ENCODE data around the gene POC1A. TPM values are rescaled to one million over a fixed set of nuclear protein-coding genes. Genes with fewer than 3 reads are reported as not detected.

Gene POC1A
- total and polyA plus RNA-seq, 2 of the 4 experiments (the other 2 are of a cell fraction): 10.6 to 11.5 TPM

DNA sequence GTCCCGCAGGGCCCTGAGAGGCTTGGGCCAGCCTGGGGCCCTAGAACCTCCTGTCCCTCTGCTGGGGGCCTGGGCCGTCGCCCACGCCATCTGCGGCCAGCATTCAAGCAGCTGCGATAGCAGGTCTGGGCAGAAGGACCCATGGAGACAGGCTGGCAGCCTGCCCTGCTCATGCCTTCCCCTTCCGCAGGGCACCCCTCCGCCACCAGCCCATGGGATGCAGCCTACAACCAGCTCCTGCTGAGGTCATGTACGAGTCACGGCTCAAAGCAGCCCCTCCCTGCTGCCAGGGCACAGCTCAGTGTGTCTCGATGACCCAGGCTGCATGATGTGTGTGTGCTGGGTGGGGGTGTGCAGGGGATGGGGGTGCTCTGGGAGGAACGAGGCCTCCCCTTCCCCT is 125.7 kb downstream of the POC1A start:
- Histone ChIP-seq H4K8ac (ENCODE audit: low read depth in 2 of 2, low read length in 2 of 2) (no peak overlapping the region), H2BK20ac (ENCODE audit: low read depth, low read length) (no peak overlapping the region), H3K56ac (ENCODE audit: extremely low read depth, insufficient read depth, low read length) (no peak overlapping the region), H4K5ac (ENCODE audit: low read depth, low read length) (no peak overlapping the region), H3K9me3 (ENCODE audit: control insufficient read depth, insufficient read depth, low read length) (no peaks in the 10 kb centered on the region), H4K20me1 (ENCODE audit: insufficient read depth, low read length) (no peaks in the 10 kb centered on the region), H3K9ac (ENCODE audit: low read depth, low read length) (no peak overlapping the region), H3K18ac (ENCODE audit: low read depth, low read length) (no peak overlapping the region), H2AK9ac (replicated peaks; ENCODE audit: low read depth, low read length, poor library complexity) (no peak overlapping the region), H2BK5ac (ENCODE audit: low read depth, low read length, poor library complexity, severe bottlenecking) (no peak overlapping the region), H3K4ac (ENCODE audit: low read depth, low read length) (no peak overlapping the region), H3K14ac (replicated peaks; ENCODE audit: low read depth, low read length) (no peak overlapping the region), H3K4me1 (ENCODE audit: control insufficient read depth, insufficient read depth, low read length) (no peaks in the 10 kb centered on the region), H3K27me3 (ENCODE audit: control insufficient read depth, insufficient read depth, low read length) (no peaks in the 10 kb centered on the region; the same call in 1 of the 2 replicates), H3K79me1 (ENCODE audit: low read depth in 1 of 2, low read length in 2 of 2) (no peaks in the 10 kb centered on the region), H4K91ac (ENCODE audit: insufficient read depth, low read depth, low read length) (no peak overlapping the region), H2BK15ac (ENCODE audit: low read depth, low read length) (no peak overlapping the region), H2BK120ac (ENCODE audit: low read depth, low read length) (no peak overlapping the region), H3K36me3 (ENCODE audit: control insufficient read depth, insufficient read depth, low read length) (no peaks in the 10 kb centered on the region), H2AK5ac (ENCODE audit: low read depth, low read length) (no peak overlapping the region), H3K27ac (ENCODE audit: insufficient read depth, low read length) (no peak overlapping the region), H3K4me2 (ENCODE audit: low read depth, low read length) (no peak overlapping the region), H2AFZ (replicated peaks; ENCODE audit: low read length, poor library complexity) (peak overlapping the region; percentile 52), H3K4me3 (ENCODE audit: insufficient read depth, low read depth, low read length) (no peak overlapping the region), H3K23ac (ENCODE audit: low read depth, low read length) (no peak overlapping the region), H3K9me1 (ENCODE audit: insufficient read depth, low read length) (no peaks in the 10 kb centered on the region)
- WGBS, 2 experiments (ENCODE audit: extremely low coverage in 2 of 2, insufficient read length in 1 of 2): 91% methylated on average over 6 of the region's 12 CpGs; no CpG with 5 or more reads in 1 of the 2 experiments
- ChIA-PET CTCF (interaction anchor here (0.6 kb wide), 1 partner anchor 95 kb away, joined by 3 read pairs; no protein-coding TSS in a partner anchor), POLR2A (ENCODE audit: unreplicated experiment) (no interaction called here)
- no TSS peak for BruUV-seq (replicated peaks)
- ATAC-seq (ENCODE audit: low read depth) (peak; percentile 54), DNase-seq (peak; percentile 23)
- in situ Hi-C loops (cut with MboI; ENCODE audit: low sequenced_read_pairs) (no loop called here), intact Hi-C loops (cut with micrococcal nuclease) (no loop called here), dilution Hi-C loops (cut with HindIII; ENCODE audit: low sequenced_read_pairs, unreplicated experiment) (no loop called here)
- TF ChIP-seq MAZ (IDR thresholded peaks at IDR 0.05; ENCODE audit: borderline replicate concordance, low read depth, low read length) (no peak), CHD1 (IDR thresholded peaks at IDR 0.05; ENCODE audit: low read depth, low read length) (no peak), MAFK (IDR thresholded peaks at IDR 0.05; ENCODE audit: low read depth, low read length) (no peak), NFE2L2 (IDR thresholded peaks at IDR 0.05; ENCODE audit: low read depth, low read length) (no peak), MXI1 (IDR thresholded peaks at IDR 0.05; ENCODE audit: borderline replicate concordance, low read depth, low read length) (no peak)
- TF ChIP-seq, protein P1, sequence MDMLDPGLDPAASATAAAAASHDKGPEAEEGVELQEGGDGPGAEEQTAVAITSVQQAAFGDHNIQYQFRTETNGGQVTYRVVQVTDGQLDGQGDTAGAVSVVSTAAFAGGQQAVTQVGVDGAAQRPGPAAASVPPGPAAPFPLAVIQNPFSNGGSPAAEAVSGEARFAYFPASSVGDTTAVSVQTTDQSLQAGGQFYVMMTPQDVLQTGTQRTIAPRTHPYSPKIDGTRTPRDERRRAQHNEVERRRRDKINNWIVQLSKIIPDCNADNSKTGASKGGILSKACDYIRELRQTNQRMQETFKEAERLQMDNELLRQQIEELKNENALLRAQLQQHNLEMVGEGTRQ (IDR thresholded peaks at IDR 0.05; ENCODE audit: low read depth, low read length): no peak

All from IMR-90 (cell line).